Smooth muscle cell (in vitro differentiated cells): ENCODE results near the gene MAP3K15. TPM values are rescaled to one million over a fixed set of nuclear protein-coding genes. Genes with fewer than 3 reads are reported as not detected.
A peak's percentile ranks its signal among the peaks of the same experiment; 100 is the strongest.

ENCODE experiments used
- DNase-seq: peaks from one replicate; lab custom pipeline; 2025; ENCODE audit not compliant: unreplicated experiment; lab: John Stamatoyannopoulos, UW
- H2AFZ ChIP-seq: fragments of 200-600 bp; sonication (generic); 2 replicates; pipeline ENCODE4 v1.6.0; 2016; ENCODE audit warnings: antibody characterized with exemption, low read depth, mild to moderate bottlenecking
- H3F3A ChIP-seq: fragments of 200-600 bp; sonication (generic); 2 replicates; pipeline ENCODE4 v1.6.0; 2017; ENCODE audit warnings: antibody characterized with exemption, low read depth
- H3K27ac ChIP-seq: fragments of 200-600 bp; sonication (generic); 2 replicates; pipeline ENCODE4 v1.5.1; 2016; ENCODE audit warnings: low read depth, mild to moderate bottlenecking
- H3K27me3 ChIP-seq: fragments of 200-600 bp; sonication (generic); 2 replicates; pipeline ENCODE4 v1.6.1; 2016; ENCODE audit warnings: low read depth, mild to moderate bottlenecking
- H3K36me3 ChIP-seq: fragments of 200-600 bp; sonication (generic); 2 replicates; pipeline ENCODE4 v1.5.1; 2016; ENCODE audit warnings: low read depth
- H3K4me1 ChIP-seq: fragments of 200-600 bp; sonication (generic); 2 replicates; pipeline ENCODE4 v1.5.1; 2016; ENCODE audit warnings: low read depth
- H3K4me2 ChIP-seq: fragments of 200-600 bp; sonication (generic); 2 replicates; pipeline ENCODE4 v1.6.0; 2016; ENCODE audit warnings: mild to moderate bottlenecking
- H3K4me3 ChIP-seq: fragments of 200-600 bp; sonication (generic); 2 replicates; pipeline ENCODE4 v1.5.1; 2016; ENCODE audit warnings: mild to moderate bottlenecking
- H3K79me2 ChIP-seq: fragments of 200-600 bp; sonication (generic); 2 replicates; pipeline ENCODE4 v1.6.0; 2016; ENCODE audit warnings: low read depth, mild to moderate bottlenecking
- H3K9ac ChIP-seq: fragments of 200-600 bp; sonication (generic); 2 replicates; pipeline ENCODE4 v1.6.0; 2016; ENCODE audit warnings: low read depth
- H3K9me3 ChIP-seq: fragments of 200-600 bp; sonication (generic); replicated peaks from 2 replicates; pipeline ENCODE4 v1.5.1; 2016; ENCODE audit warnings: low read depth
- H4K20me1 ChIP-seq: fragments of 200-600 bp; sonication (generic); 2 replicates; pipeline ENCODE4 v1.6.0; 2016; ENCODE audit warnings: low read depth
- WGBS: methylation state at CpG from one replicate; pipeline ENCODE4 v1.1.7; 2016; ENCODE audit warnings: low lambda C conversion rate; 5-methylcytosine and 5-hydroxymethylcytosine counted together
- polyA plus RNA-seq: library from polyadenylated mRNA; unstranded; fragments of >200 nt; fragmentation: Nextera tagmentation; extraction: Ambion mirVana; gene quantifications from 2 replicates; pipeline ENCODE4 v1.2.1, GENCODE V29; 2016
- total RNA-seq: library from RNA; depleted of rRNA; stranded (reverse); fragments of >200 nt; gene quantifications from 2 replicates; pipeline ENCODE4 v1.2.3, GENCODE V29; 2014
- TF ChIP-seq, protein P1 (sequence below): fragments of 200-600 bp; sonication (generic); IDR thresholded peaks from 2 replicates; pipeline ENCODE4 v1.5.1; 2017; ENCODE audit warnings: borderline replicate concordance, mild to moderate bottlenecking, antibody characterized with exemption; ENCODE audit not compliant: insufficient read depth, poor library complexity, severe bottlenecking

MAP3K15 gene
- total and polyA plus RNA-seq, 2 experiments from 2014 or later = 1.6 TPM; not detected in 1

DNA sequence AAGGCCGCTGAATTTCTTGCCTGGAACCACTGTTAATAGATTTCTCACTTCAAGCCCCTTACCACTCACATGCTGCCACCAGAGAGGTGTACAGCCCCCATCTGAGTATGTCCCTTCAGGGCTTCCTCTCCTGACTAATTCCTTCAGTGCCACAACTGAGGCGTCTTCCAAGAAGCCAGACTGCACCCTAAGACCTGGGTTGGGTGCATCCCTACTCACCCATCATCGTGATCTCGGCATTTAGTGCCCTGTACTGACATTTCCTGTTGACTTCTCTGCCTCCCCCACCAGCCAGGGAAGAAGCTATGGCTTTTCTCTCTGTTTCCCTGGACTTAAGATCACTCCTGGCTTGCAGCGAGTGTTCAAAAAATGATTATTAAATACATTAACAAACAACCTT is 40.4 kb upstream of the MAP3K15 start:
- no peaks in the 10 kb centered on the region for H3K79me2 ChIP-seq
- 54% methylated on average over 5 of the region's 5 CpGs for WGBS
- H3K36me3 ChIP-seq = no peaks in the 10 kb centered on the region
- no peaks in the 10 kb centered on the region for H3K27me3 ChIP-seq
- peak overlapping the region; percentile 60 for H3K27ac ChIP-seq
- H3K4me1 ChIP-seq = no peaks in the 10 kb centered on the region
- H3K9me3 ChIP-seq = peaks cover 3% of the 10 kb centered on the region
- H3K4me3 ChIP-seq = no peak overlapping the region
- no peaks in the 10 kb centered on the region for H3F3A ChIP-seq
- no peak overlapping the region for H2AFZ ChIP-seq
- H4K20me1 ChIP-seq = peaks cover 7% of the 10 kb centered on the region
- H3K9ac ChIP-seq = no peak overlapping the region
- DNase-seq = no peak
- H3K4me2 ChIP-seq = no peak overlapping the region
- TF ChIP-seq, protein P1, sequence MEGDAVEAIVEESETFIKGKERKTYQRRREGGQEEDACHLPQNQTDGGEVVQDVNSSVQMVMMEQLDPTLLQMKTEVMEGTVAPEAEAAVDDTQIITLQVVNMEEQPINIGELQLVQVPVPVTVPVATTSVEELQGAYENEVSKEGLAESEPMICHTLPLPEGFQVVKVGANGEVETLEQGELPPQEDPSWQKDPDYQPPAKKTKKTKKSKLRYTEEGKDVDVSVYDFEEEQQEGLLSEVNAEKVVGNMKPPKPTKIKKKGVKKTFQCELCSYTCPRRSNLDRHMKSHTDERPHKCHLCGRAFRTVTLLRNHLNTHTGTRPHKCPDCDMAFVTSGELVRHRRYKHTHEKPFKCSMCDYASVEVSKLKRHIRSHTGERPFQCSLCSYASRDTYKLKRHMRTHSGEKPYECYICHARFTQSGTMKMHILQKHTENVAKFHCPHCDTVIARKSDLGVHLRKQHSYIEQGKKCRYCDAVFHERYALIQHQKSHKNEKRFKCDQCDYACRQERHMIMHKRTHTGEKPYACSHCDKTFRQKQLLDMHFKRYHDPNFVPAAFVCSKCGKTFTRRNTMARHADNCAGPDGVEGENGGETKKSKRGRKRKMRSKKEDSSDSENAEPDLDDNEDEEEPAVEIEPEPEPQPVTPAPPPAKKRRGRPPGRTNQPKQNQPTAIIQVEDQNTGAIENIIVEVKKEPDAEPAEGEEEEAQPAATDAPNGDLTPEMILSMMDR = no peak

DNA sequence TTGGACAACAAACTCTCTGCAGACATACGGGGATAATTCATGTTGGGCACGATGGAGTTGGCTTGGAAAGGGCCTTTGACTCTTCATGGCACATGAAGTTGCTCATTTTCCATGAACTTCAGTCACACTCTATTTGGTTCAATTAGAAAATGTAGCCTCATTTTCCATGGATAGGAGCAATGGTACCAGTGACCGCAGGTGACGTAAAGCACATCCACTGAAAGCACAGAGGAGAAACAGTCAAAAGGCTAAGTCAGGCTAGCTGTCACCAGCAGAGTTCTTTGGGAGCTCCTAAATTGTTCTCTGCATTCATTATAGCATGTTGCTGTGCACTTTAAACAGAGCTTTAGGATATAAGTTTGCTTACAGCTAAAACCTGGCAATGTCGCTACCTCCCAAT is 39.9 kb upstream of the MAP3K15 start:
- H3K27me3 ChIP-seq = no peaks in the 10 kb centered on the region
- no peaks in the 10 kb centered on the region for H3K36me3 ChIP-seq
- no peak overlapping the region for H3K9ac ChIP-seq
- peaks cover 7% of the 10 kb centered on the region for H4K20me1 ChIP-seq
- H3F3A ChIP-seq = no peaks in the 10 kb centered on the region
- H3K27ac ChIP-seq = peak overlapping the region; percentile 60
- no peaks in the 10 kb centered on the region for H3K4me1 ChIP-seq
- TF ChIP-seq, protein P1 = no peak
- no peaks in the 10 kb centered on the region for H3K79me2 ChIP-seq
- DNase-seq = no peak
- no peak overlapping the region for H3K4me2 ChIP-seq
- WGBS = 92% methylated on average over 5 of the region's 5 CpGs
- H2AFZ ChIP-seq = no peak overlapping the region
- H3K4me3 ChIP-seq = no peak overlapping the region
- peaks cover 3% of the 10 kb centered on the region for H3K9me3 ChIP-seq

DNA sequence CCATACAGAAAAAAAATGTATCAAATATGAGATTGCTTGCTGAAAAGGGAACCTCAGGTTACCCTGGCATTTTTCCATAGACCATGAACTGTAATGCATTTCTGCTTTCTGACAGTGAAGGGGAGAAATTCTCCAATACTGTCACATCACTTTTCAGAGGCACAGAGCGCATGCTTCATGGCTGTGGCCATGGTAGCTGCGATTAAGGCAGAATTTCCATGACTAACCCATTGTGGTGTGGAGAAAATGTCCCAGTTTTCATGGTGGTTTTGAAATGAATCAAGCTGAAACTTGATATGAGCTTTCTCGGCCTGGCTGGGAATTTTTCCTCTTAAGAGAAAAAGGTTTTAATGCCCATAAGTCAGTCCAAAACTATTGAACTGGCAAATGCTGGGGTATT is 39.5 kb upstream of the MAP3K15 start:
- H2AFZ ChIP-seq = no peak overlapping the region
- H3K4me2 ChIP-seq = no peak overlapping the region
- H3K9me3 ChIP-seq = peaks cover 3% of the 10 kb centered on the region
- WGBS = 70% methylated on average over 3 of the region's 3 CpGs
- no peak overlapping the region for H3K9ac ChIP-seq
- no peak for DNase-seq
- H3K27ac ChIP-seq = peak overlapping the region; percentile 60
- H3F3A ChIP-seq = no peaks in the 10 kb centered on the region
- no peaks in the 10 kb centered on the region for H3K27me3 ChIP-seq
- no peaks in the 10 kb centered on the region for H3K4me1 ChIP-seq
- H4K20me1 ChIP-seq = peaks cover 4% of the 10 kb centered on the region
- H3K79me2 ChIP-seq = no peaks in the 10 kb centered on the region
- no peaks in the 10 kb centered on the region for H3K36me3 ChIP-seq
- TF ChIP-seq, protein P1 = no peak
- H3K4me3 ChIP-seq = no peak overlapping the region

DNA sequence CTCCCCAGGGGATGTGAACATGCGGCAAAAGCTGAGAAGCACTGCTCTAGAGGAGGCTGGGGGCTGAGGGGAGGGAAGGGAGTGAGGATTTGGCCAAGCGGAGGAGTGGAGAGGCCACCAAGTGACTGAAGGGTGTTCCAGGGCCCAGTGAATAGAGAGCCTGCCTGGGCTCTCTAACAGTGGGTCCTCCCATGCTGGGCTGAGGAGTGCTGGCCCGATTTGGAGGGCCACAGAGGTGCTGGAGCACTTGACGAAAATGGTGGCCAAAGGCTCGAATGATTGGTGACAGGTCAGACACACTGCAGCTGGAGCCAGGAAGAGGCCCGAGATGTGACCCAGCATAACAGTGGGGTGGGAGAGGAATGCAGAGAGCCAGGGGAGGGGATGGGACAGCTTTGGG is 37.5 kb upstream of the MAP3K15 start:
- Histone ChIP-seq H3K27me3 (no peaks in the 10 kb centered on the region), H3K4me3 (no peak overlapping the region), H3K4me1 (no peaks in the 10 kb centered on the region), H2AFZ (no peak overlapping the region), H3K9ac (no peak overlapping the region), H3K4me2 (no peak overlapping the region), H3F3A (no peaks in the 10 kb centered on the region), H3K9me3 (peaks cover 3% of the 10 kb centered on the region), H3K27ac (no peak overlapping the region), H3K79me2 (no peaks in the 10 kb centered on the region), H4K20me1 (peaks cover 3% of the 10 kb centered on the region), H3K36me3 (peaks cover 2% of the 10 kb centered on the region)
- no peak for DNase-seq
- TF ChIP-seq, protein P1 = no peak
- WGBS = 85% methylated on average over 6 of the region's 6 CpGs
